IMR-90 (cell line): ENCODE results near the gene ST8SIA6.

Experiments used
- POLR2A ChIP-seq: IDR thresholded peaks from 2 replicates; pipeline ENCODE4 v1.6.1; 2012; ENCODE audit warnings: mild to moderate bottlenecking, low read depth, low read length
- TF ChIP-seq, protein P1 (sequence below): conservative IDR thresholded peaks from 2 replicates; pipeline ENCODE4 v1.5.1; 2012; ENCODE audit warnings: mild to moderate bottlenecking, low read depth, low read length, improper control_type of control experiment

DNA sequence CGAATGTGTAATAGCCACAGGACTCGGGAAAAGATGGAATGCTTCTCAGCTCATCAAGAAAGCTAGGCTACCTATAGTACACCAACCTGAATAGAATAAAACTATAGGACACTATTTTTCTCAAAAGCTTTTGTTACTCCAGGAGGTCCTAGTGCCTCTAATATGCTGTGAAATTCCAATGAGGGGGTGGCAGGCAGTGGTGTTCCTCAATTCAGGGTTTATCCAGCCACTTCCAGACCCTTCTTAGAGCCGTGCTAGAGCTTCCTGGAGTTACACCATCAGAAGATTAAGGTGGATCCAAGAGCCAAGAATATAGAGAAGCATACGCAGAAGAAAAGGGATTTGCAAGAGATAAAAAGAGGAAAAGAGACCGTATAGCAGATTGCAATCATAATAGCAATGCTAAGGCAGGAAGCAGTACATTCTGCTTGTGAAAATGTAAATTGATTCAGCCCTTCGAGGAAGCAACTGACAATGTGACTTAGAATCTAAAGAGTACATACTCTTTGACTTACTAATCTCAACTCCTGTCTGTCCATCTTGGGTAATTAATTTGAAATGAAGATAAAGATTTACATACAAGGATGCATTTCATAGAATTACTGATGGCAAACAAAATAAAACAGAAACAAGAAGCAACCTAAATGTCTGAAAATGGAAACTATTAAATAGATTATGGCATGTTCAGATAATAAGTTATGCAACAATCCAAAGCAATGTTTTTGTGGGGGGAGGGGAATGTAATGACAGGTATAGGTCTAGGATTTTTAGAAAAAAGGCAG is 2.1 kb downstream of the ST8SIA6 start:
- TF ChIP-seq, protein P1, sequence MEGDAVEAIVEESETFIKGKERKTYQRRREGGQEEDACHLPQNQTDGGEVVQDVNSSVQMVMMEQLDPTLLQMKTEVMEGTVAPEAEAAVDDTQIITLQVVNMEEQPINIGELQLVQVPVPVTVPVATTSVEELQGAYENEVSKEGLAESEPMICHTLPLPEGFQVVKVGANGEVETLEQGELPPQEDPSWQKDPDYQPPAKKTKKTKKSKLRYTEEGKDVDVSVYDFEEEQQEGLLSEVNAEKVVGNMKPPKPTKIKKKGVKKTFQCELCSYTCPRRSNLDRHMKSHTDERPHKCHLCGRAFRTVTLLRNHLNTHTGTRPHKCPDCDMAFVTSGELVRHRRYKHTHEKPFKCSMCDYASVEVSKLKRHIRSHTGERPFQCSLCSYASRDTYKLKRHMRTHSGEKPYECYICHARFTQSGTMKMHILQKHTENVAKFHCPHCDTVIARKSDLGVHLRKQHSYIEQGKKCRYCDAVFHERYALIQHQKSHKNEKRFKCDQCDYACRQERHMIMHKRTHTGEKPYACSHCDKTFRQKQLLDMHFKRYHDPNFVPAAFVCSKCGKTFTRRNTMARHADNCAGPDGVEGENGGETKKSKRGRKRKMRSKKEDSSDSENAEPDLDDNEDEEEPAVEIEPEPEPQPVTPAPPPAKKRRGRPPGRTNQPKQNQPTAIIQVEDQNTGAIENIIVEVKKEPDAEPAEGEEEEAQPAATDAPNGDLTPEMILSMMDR: no peak
- TF ChIP-seq POLR2A: no peak
